Activated T-cell treated with anti-CD3 and anti-CD28 coated beads, Interleukin-2, amount 50 U/mL, for 72 hours (primary cell): Measurements from ENCODE around the gene MOB3A. TPM values are rescaled to one million over a fixed set of nuclear protein-coding genes. Genes with fewer than 3 reads are reported as not detected.
"Not testable (repeated sequence)": the region's sequence is repeated elsewhere in the genome, so short reads cannot be mapped to it uniquely, and the experiment has no call there.

ENCODE experiments used
- ATAC-seq, 2 donors: fragments of 150-1000 bp; cut with Tn5 transposase; replicated peaks in 1 of 2; 2 replicates each; pipeline ENCODE4 v1.10.0; 2021; ENCODE audit warnings: moderate library complexity in 2 of 2, mild to moderate bottlenecking in 1 of 2
- DNase-seq, 2 donors: peaks; one replicate each; pipeline ENCODE4 v3.0.0; 2021 to 2022; ENCODE audit warnings: mixed read lengths in 1 of 2
- H3K27ac Mint-ChIP-seq: one replicate; pipeline ENCODE4 v1.8.0; 2022; ENCODE audit warnings: mild to moderate bottlenecking, moderate library complexity, mixed read lengths
- H3K27me3 Mint-ChIP-seq: one replicate; pipeline ENCODE4 v1.8.0; 2022; ENCODE audit warnings: low read depth, mixed read lengths
- H3K36me3 Mint-ChIP-seq, 2 donors: one replicate each; pipeline ENCODE4 v1.8.0; 2022; ENCODE audit warnings: mixed read lengths in 2 of 2, mild to moderate bottlenecking in 1 of 2; ENCODE audit not compliant: insufficient read depth in 2 of 2
- H3K4me1 Mint-ChIP-seq: one replicate; pipeline ENCODE4 v1.8.0; 2022; ENCODE audit warnings: low read depth, mixed read lengths
- H3K4me3 Mint-ChIP-seq, 2 donors: one replicate each; pipeline ENCODE4 v1.8.0; 2022; ENCODE audit warnings: mild to moderate bottlenecking in 2 of 2, mixed read lengths in 2 of 2, moderate library complexity in 2 of 2
- H3K9me3 Mint-ChIP-seq, 2 donors: one replicate each; pipeline ENCODE4 v1.8.0; 2022; ENCODE audit warnings: mixed read lengths in 2 of 2
- total RNA-seq, 2 donors: library from RNA; stranded (reverse); gene quantifications; one replicate each; pipeline ENCODE4 v1.2.3, GENCODE V29; 2022

MOB3A gene
- total RNA-seq, 2 donors from 2014 or later = 129 to 134 TPM

DNA sequence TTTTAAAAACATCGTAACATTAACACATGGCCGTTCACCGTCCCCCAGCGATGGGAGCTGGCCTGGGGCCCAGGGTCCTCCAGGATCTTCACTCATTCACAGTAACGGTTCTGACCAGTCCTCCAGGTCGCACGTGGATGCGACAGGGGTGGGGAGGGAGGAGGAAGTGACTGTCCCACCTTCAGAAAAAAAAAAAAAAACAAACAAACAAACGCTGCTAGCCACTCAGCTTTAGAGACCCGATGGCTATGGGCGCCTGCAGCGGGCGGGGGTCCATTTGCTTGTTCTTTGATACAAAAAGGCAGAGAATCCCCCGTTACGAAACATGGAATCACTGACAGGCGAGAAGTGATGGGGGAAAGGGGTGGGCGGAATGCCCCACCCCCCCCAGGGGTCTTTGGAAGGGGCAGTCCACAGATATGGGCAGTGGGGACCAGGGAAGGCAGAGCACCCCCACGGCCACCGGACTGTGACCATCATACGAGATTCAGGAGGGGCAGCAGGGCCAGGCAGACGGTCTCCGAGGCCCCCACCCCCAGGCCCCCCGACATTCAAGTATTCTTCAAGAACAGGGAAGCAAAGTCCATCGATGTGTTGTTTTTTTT lies 58.4 kb downstream of the MOB3A start:
- H3K36me3 Mint-ChIP-seq = peaks cover 0 to 6% of the 10 kb centered on the region in 2 donors
- H3K9me3 Mint-ChIP-seq = peaks cover 0 to 1% of the 10 kb centered on the region in 2 donors
- H3K4me3 Mint-ChIP-seq = no peak overlapping the region
- ATAC-seq = no peak
- no peak for DNase-seq
- peaks cover 30% of the 10 kb centered on the region for H3K4me1 Mint-ChIP-seq
- H3K27me3 Mint-ChIP-seq = no peaks in the 10 kb centered on the region
- H3K27ac Mint-ChIP-seq = no peak overlapping the region

DNA sequence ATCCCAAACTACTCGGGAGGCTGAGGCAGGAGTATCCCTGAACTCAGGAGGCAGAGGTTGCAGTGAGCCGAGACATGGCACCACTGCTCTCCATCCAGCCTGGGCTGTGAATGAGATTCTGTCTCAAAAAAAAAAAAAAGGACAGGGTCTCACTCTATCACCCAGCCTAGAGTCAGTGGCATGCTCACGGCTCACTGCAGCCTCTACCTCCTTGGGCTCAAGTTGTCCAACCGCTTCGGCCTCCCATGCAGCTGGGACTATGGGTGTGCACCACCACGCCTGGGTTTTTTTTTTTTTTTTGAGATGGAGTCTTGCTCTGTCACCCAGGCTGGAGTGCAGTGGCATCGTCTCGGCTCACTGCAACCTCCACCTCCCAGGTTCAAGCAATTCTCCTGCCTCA lies 59.7 kb downstream of the MOB3A start:
- Mint-ChIP-seq H3K27me3 (no peaks in the 10 kb centered on the region), H3K4me1 (peaks cover 40% of the 10 kb centered on the region), H3K4me3 (no peak overlapping the region), H3K27ac (no peak overlapping the region), H3K36me3 (peaks cover 0 to 5% of the 10 kb centered on the region in 2 donors), H3K9me3 (peaks cover 0 to 1% of the 10 kb centered on the region in 2 donors)
- DNase-seq (no peak), ATAC-seq (no peak)

DNA sequence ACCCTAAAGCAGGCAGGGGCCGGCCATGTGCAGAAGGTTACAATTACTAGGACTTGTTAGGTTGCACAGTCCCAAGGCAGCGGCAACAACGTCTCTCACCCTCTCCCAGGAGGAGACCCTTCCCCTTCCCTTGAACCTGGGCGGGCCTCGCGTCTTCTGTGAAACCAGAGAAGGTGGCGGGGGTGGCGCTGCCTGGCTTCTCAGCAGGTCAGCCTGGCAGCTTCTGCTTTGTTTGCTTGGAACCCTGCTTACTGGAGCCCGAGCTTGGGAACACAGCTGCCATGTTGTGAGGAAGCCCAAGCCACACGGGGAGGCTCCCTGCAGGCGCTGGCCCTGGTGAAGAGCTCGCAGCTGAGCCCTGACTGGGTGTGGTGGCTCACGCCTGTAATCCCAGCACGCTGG lies 60.5 kb downstream of the MOB3A start:
- DNase-seq = no peak
- no peaks in the 10 kb centered on the region for H3K27me3 Mint-ChIP-seq

DNA sequence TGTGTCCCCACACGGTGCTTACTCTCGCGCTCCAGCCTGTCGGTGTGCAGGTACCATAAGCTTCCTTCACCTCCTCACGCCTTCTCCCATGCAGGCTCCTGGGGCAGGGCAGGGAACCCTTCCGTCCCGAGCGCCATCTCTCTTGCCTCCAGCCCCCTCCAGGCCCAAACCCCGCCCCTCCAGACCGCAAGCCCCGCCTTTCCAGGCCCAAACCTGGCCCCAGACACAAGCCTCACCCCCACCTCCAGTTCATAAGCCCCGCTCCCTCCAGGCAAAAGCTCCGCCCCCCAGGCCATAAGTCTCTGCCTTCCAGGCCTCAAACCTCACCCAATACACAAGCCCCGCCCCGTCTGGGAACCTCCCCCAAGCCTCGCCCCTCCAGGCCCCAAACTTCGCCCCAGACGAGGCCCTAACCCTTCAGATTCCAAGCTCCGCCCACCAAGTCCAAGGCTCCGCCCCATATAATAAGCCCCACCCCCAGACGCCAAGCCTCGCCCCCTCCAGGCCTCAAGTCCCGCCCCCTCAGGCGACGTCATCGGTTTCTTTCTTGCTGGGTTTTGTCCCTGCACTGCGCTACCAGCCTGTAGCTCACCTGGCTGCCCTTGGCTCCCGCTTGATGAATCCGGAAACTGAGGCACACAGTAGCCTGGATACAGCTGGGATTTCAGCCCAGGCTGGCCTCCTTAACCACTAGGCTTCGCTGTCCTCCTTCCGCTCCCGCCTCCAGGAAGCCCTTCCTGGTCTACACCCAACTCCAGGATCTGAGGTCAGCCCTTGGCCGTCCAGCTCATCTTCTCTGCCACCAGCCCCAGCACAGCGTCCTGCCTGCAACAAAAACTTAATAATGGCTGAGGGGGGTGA lies 61.2 kb downstream of the MOB3A start:
- ATAC-seq (peak; percentile 56 to 60), DNase-seq (peak; percentile 77 to 84)
- peaks cover 0 to 4% of the 10 kb centered on the region in 2 donors for H3K36me3 Mint-ChIP-seq
- no peaks in the 10 kb centered on the region for H3K27me3 Mint-ChIP-seq
- H3K9me3 Mint-ChIP-seq = peaks cover 0 to 1% of the 10 kb centered on the region in 2 donors
- H3K4me3 Mint-ChIP-seq = peak overlapping the region; percentile 8 to 34
- H3K27ac Mint-ChIP-seq = peak overlapping the region; percentile 4
- H3K4me1 Mint-ChIP-seq = peaks cover 29% of the 10 kb centered on the region

More for the DNA sequence above, 60.5 kb downstream of the MOB3A start:
- Mint-ChIP-seq H3K27ac (peak overlapping the region; percentile 4), H3K4me1 (peaks cover 32% of the 10 kb centered on the region), H3K36me3 (peaks cover 0 to 4% of the 10 kb centered on the region in 2 donors), H3K9me3 (peaks cover 0 to 1% of the 10 kb centered on the region in 2 donors), H3K4me3 (no peak overlapping the region)
- no peak for ATAC-seq

DNA sequence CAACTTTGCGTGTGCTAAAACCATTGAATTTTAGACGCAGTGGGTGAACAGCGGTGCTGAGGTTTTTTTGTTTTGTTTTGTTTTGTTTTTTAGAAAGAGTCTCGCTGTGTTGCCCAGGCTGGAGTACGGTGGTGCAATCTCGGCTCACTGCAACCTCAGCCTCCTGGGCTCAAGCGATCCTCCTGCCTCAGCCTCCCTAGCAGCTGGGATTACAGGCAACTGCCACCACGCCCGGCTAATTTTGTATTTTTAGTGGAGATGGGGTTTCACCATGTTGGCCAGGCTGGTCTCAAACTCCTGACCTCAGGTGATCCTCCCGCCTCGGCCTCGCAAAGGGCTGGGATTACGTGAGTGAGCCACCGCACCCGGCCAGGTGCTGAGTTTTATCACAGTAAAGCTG lies 61.9 kb downstream of the MOB3A start:
- not testable (repeated sequence) for H3K4me3 Mint-ChIP-seq, H3K36me3 Mint-ChIP-seq, H3K27ac Mint-ChIP-seq, DNase-seq, H3K9me3 Mint-ChIP-seq, H3K27me3 Mint-ChIP-seq, ATAC-seq
- H3K4me1 Mint-ChIP-seq = peaks cover 29% of the 10 kb centered on the region

- DNase-seq = no peak
- peaks cover 0 to 2% of the 10 kb centered on the region in 2 donors for H3K36me3 Mint-ChIP-seq
- no peaks in the 10 kb centered on the region for H3K27me3 Mint-ChIP-seq
Measured at GRCh38 chr19:2033825-2034159, 62.3 kb downstream of the MOB3A start.

GRCh38 chr19:2033115-2033824 lies 62.9 kb downstream of the MOB3A start:
- Mint-ChIP-seq H3K4me1 (peaks cover 29% of the 10 kb centered on the region), H3K27me3 (no peaks in the 10 kb centered on the region), H3K36me3 (peaks cover 0 to 2% of the 10 kb centered on the region in 2 donors), H3K9me3 (peaks cover 0 to 1% of the 10 kb centered on the region in 2 donors), H3K27ac (peak overlapping the region; percentile 42), H3K4me3 (peak overlapping the region; percentile 63 to 84)
- ATAC-seq (no peak), DNase-seq (no peak)

More at GRCh38 chr19:2033825-2034159, 62.3 kb downstream of the MOB3A start:
- H3K4me3 Mint-ChIP-seq = no peak overlapping the region
- no peak overlapping the region for H3K27ac Mint-ChIP-seq
- no peak for ATAC-seq
- H3K9me3 Mint-ChIP-seq = peaks cover 0 to 1% of the 10 kb centered on the region in 2 donors
- H3K4me1 Mint-ChIP-seq = peaks cover 29% of the 10 kb centered on the region

DNA sequence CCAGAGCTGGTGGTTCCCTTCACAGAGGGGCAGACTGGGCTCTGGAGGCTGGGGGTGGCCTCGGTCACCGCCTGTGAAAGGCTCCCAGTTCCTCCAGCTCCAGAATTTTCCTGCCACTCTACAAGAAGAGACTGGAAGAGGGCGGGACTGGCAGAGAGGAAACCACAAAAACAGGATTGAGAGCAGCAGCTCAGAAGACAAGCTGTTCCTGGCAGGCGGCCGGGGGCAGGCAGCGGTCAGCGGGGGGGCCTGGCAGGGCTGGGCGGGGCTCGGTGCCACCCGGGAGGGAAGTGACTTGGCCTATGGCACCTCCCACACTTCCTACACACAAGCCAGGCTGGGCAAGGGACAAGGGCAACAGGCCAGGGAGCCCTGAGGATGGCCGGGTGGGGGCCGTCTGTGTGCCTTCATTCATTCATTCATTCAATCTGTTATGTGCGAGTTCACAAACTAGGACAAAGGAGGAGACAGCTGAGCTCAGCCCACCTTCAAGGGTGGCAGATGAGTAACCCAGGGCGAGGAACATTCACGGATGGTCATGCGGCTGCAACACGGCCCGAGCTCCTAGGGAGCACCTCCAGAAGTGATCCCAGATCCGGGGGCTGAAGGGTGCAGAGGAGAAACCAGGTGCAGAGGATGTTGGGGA lies 63.7 kb downstream of the MOB3A start:
- Mint-ChIP-seq H3K4me1 (peaks cover 29% of the 10 kb centered on the region), H3K27ac (peak overlapping the region; percentile 68), H3K4me3 (peak overlapping the region; percentile 84 to 89), H3K27me3 (no peaks in the 10 kb centered on the region), H3K9me3 (peaks cover 0 to 1% of the 10 kb centered on the region in 2 donors), H3K36me3 (no peaks in the 10 kb centered on the region)
- peak; percentile 69 to 80 for ATAC-seq
- peak; percentile 67 to 70 for DNase-seq

- DNase-seq (no peak), ATAC-seq (no peak)
- H3K9me3 Mint-ChIP-seq = no peaks in the 10 kb centered on the region
- H3K27ac Mint-ChIP-seq = no peak overlapping the region
- peaks cover 2 to 3% of the 10 kb centered on the region in 2 donors for H3K36me3 Mint-ChIP-seq
- H3K4me1 Mint-ChIP-seq = peaks cover 7% of the 10 kb centered on the region
- no peaks in the 10 kb centered on the region for H3K27me3 Mint-ChIP-seq
- H3K4me3 Mint-ChIP-seq = no peak overlapping the region
Measured at GRCh38 chr19:2027361-2027760, 68.8 kb downstream of the MOB3A start.

- H3K4me1 Mint-ChIP-seq = peaks cover 1% of the 10 kb centered on the region
- no peak overlapping the region for H3K4me3 Mint-ChIP-seq
- no peak for DNase-seq
- no peak for ATAC-seq
- peaks cover 2 to 3% of the 10 kb centered on the region in 2 donors for H3K36me3 Mint-ChIP-seq
- no peaks in the 10 kb centered on the region for H3K9me3 Mint-ChIP-seq
- no peak overlapping the region for H3K27ac Mint-ChIP-seq
- no peaks in the 10 kb centered on the region for H3K27me3 Mint-ChIP-seq
Measured at GRCh38 chr19:2026770-2027169, 69.4 kb downstream of the MOB3A start.

DNA sequence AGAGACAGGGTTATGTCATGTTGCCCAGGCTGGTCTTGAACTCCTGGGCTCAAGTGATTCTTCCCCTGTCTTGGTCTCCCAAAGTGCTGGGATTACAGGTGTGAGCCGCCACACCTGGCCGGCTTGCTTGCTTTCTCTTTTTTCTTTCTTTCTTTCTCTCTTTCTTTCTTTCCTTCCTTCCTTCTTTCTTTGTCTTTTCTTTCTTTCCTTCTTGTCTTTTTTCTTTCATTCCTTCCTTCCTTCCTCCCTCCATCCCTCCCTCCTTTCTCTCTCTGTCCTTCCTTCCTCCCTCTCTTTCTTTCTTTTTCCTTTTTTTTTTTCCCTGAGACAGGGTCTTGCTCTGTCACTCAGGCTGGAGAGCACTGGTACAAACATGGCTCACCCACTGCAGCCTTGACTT lies 73.8 kb downstream of the MOB3A start:
- Mint-ChIP-seq H3K36me3 (peaks cover 2 to 3% of the 10 kb centered on the region in 2 donors), H3K27ac (no peak overlapping the region), H3K4me3 (no peak overlapping the region), H3K4me1 (no peaks in the 10 kb centered on the region), H3K9me3 (no peaks in the 10 kb centered on the region), H3K27me3 (no peaks in the 10 kb centered on the region)
- DNase-seq (no peak), ATAC-seq (no peak)

DNA sequence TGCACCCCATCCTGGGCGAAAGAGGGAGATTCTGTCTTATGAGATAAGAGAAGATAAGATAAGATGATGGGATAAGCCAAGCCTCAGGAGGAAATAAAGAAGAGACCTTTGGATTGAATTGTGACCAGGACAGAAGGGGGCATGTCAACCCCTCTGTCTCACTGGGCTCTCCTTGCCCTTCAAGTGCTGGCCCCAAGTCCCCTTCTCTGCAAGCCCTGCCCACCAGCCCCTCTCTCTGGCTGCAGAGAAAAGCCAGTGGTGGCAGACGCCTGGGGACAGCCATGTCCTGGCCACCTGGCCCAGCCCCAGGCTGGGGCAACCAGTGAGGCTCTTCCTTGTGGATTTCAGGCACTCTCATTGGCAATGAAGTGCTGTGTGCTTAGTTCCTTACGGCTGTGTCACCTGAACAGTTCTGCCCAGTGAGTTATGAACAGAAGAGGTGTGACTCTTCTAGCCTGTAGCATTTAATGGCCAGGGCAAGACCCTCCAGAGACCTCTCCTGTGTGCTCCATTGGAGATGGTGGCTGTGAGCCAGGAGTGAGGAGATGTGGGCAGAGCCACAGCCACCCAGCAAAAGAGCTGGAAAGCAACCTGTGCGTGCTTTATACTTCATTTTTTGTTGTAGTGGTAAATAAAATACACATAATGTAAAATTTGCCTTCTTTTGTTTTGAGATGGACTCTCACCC lies 74.5 kb downstream of the MOB3A start:
- Mint-ChIP-seq H3K4me1 (no peaks in the 10 kb centered on the region), H3K27ac (no peak overlapping the region), H3K27me3 (no peaks in the 10 kb centered on the region), H3K36me3 (peaks cover 2 to 3% of the 10 kb centered on the region in 2 donors), H3K9me3 (no peaks in the 10 kb centered on the region), H3K4me3 (no peak overlapping the region)
- ATAC-seq (no peak), DNase-seq (no peak)
